Neuronal stem cell (in vitro differentiated cells): Measurements from ENCODE around the gene TCFL5.

ENCODE experiments used
- DNase-seq: peaks from one replicate; pipeline ENCODE4 v3.0.0-alpha.2; 2013; ENCODE audit warnings: low spot score
- H2AFZ ChIP-seq: one replicate; pipeline ENCODE4 v1.6.1; 2013; ENCODE audit warnings: mild to moderate bottlenecking, low read length, inconsistent platforms
- H2AK5ac ChIP-seq: 2 replicates; pipeline ENCODE4 v1.6.1; 2013; ENCODE audit warnings: low read depth, mild to moderate bottlenecking, inconsistent platforms, low read length, moderate library complexity, mixed read lengths
- H2BK120ac ChIP-seq: 2 replicates; pipeline ENCODE4 v1.6.1; 2013; ENCODE audit warnings: low read depth, mild to moderate bottlenecking, inconsistent platforms, low read length, moderate library complexity, mixed read lengths
- H2BK12ac ChIP-seq: one replicate; pipeline ENCODE4 v1.6.1; 2013; ENCODE audit warnings: low read length, inconsistent platforms
- H2BK15ac ChIP-seq: 2 replicates; pipeline ENCODE4 v1.6.1; 2013; ENCODE audit warnings: mild to moderate bottlenecking, low read length, inconsistent platforms, mixed read lengths
- H2BK5ac ChIP-seq: one replicate; pipeline ENCODE4 v1.6.1; 2013; ENCODE audit warnings: inconsistent platforms, mild to moderate bottlenecking, low read length, moderate library complexity
- H3K14ac ChIP-seq: one replicate; pipeline ENCODE4 v1.6.1; 2013; ENCODE audit warnings: low read length, inconsistent platforms
- H3K18ac ChIP-seq: 2 replicates; pipeline ENCODE4 v1.6.1; 2013; ENCODE audit warnings: low read length, inconsistent platforms
- H3K23ac ChIP-seq: 2 replicates; pipeline ENCODE4 v1.6.1; 2013; ENCODE audit warnings: low read depth, mild to moderate bottlenecking, mixed read lengths, low read length, inconsistent platforms; ENCODE audit not compliant: poor library complexity
- H3K27ac ChIP-seq: replicated peaks from 3 replicates; pipeline ENCODE4 v1.5.1; 2013; ENCODE audit warnings: low read length, inconsistent platforms
- H3K27me3 ChIP-seq, 3 experiments: 2 replicates each; pipeline ENCODE4 v1.6.1; 2013; ENCODE audit warnings: low read length in 3 of 3, mild to moderate bottlenecking in 2 of 3, inconsistent platforms in 1 of 3, low read depth in 1 of 3, mixed read lengths in 1 of 3, moderate library complexity in 1 of 3; ENCODE audit not compliant: control insufficient read depth in 3 of 3, insufficient read depth in 3 of 3
- H3K36me3 ChIP-seq, 2 donors: replicated peaks in 1 of 2; 2 replicates each; pipeline ENCODE4 v1.6.1; 2013; ENCODE audit warnings: low read length in 2 of 2; ENCODE audit not compliant: control insufficient read depth in 2 of 2, insufficient read depth in 2 of 2
- H3K4ac ChIP-seq: 2 replicates; pipeline ENCODE4 v1.6.1; 2013; ENCODE audit warnings: inconsistent platforms, mild to moderate bottlenecking, low read length, moderate library complexity
- H3K4me1 ChIP-seq, 2 donors: 1 replicate in 1 of 2; 2 replicates in 1 of 2; pipeline ENCODE4 v1.6.1; 2013; ENCODE audit warnings: low read length in 2 of 2, low read depth in 1 of 2; ENCODE audit not compliant: control insufficient read depth in 2 of 2, insufficient read depth in 1 of 2
- H3K4me2 ChIP-seq: one replicate; pipeline ENCODE4 v1.6.1; 2013; ENCODE audit warnings: mild to moderate bottlenecking, low read length, inconsistent platforms; ENCODE audit not compliant: insufficient read depth, poor library complexity, severe bottlenecking
- H3K4me3 ChIP-seq, 2 donors: 2 replicates each; pipeline ENCODE4 v1.5.1; 2013; ENCODE audit warnings: low read length in 2 of 2, mild to moderate bottlenecking in 2 of 2, inconsistent platforms in 1 of 2, moderate library complexity in 1 of 2
- H3K79me1 ChIP-seq: one replicate; pipeline ENCODE4 v1.6.1; 2013; ENCODE audit warnings: low read depth, mild to moderate bottlenecking, inconsistent platforms, low read length, moderate library complexity
- H3K9ac ChIP-seq: one replicate; pipeline ENCODE4 v1.6.1; 2013; ENCODE audit warnings: mild to moderate bottlenecking, low read depth, low read length, inconsistent platforms; ENCODE audit not compliant: poor library complexity
- H3K9me3 ChIP-seq, 2 donors: replicated peaks in 1 of 2; 2 replicates each; pipeline versions ENCODE3 to v1.6.1; 2013; ENCODE audit warnings: low read length in 2 of 2, mild to moderate bottlenecking in 2 of 2, inconsistent platforms in 1 of 2, low read depth in 1 of 2, mixed read lengths in 1 of 2, moderate library complexity in 1 of 2; ENCODE audit not compliant: control insufficient read depth in 2 of 2, insufficient read depth in 1 of 2
- H4K8ac ChIP-seq: one replicate; pipeline ENCODE4 v1.6.1; 2013; ENCODE audit warnings: low read depth, mild to moderate bottlenecking, inconsistent platforms, low read length, moderate library complexity
- H4K91ac ChIP-seq: one replicate; pipeline ENCODE4 v1.6.1; 2013; ENCODE audit warnings: low read length, low read depth, mild to moderate bottlenecking, inconsistent platforms; ENCODE audit not compliant: poor library complexity
- WGBS, 2 donors: extraction: QIAGEN DNeasy Blood & Tissue Kit; methylation state at CpG; one replicate each; pipeline ENCODE4 v1.1.7; 2013; ENCODE audit warnings: missing lambda C conversion rate in 2 of 2, mixed read lengths in 1 of 2; ENCODE audit not compliant: insufficient read length in 2 of 2, insufficient replicate concordance in 1 of 2; ENCODE audit errors: extremely low coverage in 2 of 2; 5-methylcytosine and 5-hydroxymethylcytosine counted together

The TCFL5 gene

GRCh38 chr20:62805155-62805710 lies 56.4 kb downstream of the TCFL5 start:
- H3K4me3 ChIP-seq: peak overlapping the region; percentile 99 to 100
- no peak overlapping the region for H4K8ac ChIP-seq
- H2AK5ac ChIP-seq: peak overlapping the region; percentile 96
- H3K9me3 ChIP-seq: no peaks in the 10 kb centered on the region
- H3K9ac ChIP-seq: peak overlapping the region; percentile 100
- H2BK120ac ChIP-seq: no peak overlapping the region
- peaks cover 18 to 50% of the 10 kb centered on the region in 2 donors for H3K36me3 ChIP-seq
- H3K23ac ChIP-seq: peak overlapping the region; percentile 97
- H3K18ac ChIP-seq: peak overlapping the region; percentile 94
- H3K27me3 ChIP-seq: no peaks in the 10 kb centered on the region
- H3K14ac ChIP-seq: peak overlapping the region; percentile 98
- peaks cover 15% of the 10 kb centered on the region in 2 donors for H3K4me1 ChIP-seq
- peak overlapping the region; percentile 58 for H2BK15ac ChIP-seq
- peak overlapping the region; percentile 86 for H3K4me2 ChIP-seq
- WGBS, 2 donors: no CpG with 5 or more reads among the region's 58 CpGs
- H3K27ac ChIP-seq: peak overlapping the region; percentile 46
- peak overlapping the region; percentile 89 for H2AFZ ChIP-seq
- peak overlapping the region; percentile 95 for H2BK5ac ChIP-seq
- DNase-seq: no peak
- H2BK12ac ChIP-seq: no peak overlapping the region
- no peak overlapping the region for H3K4ac ChIP-seq
- peaks cover 5% of the 10 kb centered on the region for H3K79me1 ChIP-seq
- H4K91ac ChIP-seq: no peak overlapping the region

DNA sequence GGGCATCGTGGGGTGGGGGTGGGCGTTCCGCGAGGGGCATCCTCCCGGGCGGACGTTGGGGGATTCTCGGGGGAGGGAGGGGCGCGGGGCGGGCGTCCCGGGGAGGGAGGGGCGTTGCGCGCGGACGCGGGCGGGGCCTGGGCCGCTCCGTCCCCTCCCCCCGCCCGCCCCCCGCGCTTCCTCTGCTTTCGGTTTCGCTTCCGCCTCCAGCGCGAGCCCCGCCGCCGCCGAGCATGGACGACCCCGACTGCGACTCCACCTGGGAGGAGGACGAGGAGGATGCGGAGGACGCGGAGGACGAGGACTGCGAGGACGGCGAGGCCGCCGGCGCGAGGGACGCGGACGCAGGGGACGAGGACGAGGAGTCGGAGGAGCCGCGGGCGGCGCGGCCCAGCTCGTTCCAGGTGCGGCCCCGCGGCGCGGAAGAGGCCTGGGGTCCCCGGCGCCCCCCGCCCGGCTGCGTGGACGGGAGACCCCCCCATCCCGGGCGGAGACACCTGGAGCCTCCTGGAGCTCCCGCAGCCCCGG lies 56.9 kb downstream of the TCFL5 start, which contains the start of gene OGFR:
Gene OGFR (plus strand): TSS at position 209 of the 528 bp plus-strand sequence. CDS start 25 bp downstream, at position 234.
- no CpG with 5 or more reads among the region's 77 CpGs for WGBS, 2 donors
- H3K9me3 ChIP-seq: no peaks in the 10 kb centered on the region
- H3K18ac ChIP-seq: peak within 1 kb of the TSS; percentile 98
- peaks cover 5% of the 10 kb centered on the region for H3K79me1 ChIP-seq
- peak within 1 kb of the TSS; percentile 10 for H3K4ac ChIP-seq
- peaks cover 21 to 48% of the 10 kb centered on the region in 2 donors for H3K36me3 ChIP-seq
- DNase-seq: no peak
- peak within 1 kb of the TSS; percentile 98 for H3K14ac ChIP-seq
- peak within 1 kb of the TSS; percentile 94 for H2BK15ac ChIP-seq
- H3K4me3 ChIP-seq: peak within 1 kb of the TSS; percentile 99 to 100
- peak within 1 kb of the TSS; percentile 84 for H2BK12ac ChIP-seq
- no peaks in the 10 kb centered on the region for H3K27me3 ChIP-seq
- peak within 1 kb of the TSS; percentile 86 for H3K4me2 ChIP-seq
- H3K27ac ChIP-seq: peak within 1 kb of the TSS; percentile 46
- no peak within 1 kb of the TSS for H4K8ac ChIP-seq
- H3K9ac ChIP-seq: peak within 1 kb of the TSS; percentile 100
- H2AK5ac ChIP-seq: peak within 1 kb of the TSS; percentile 96
- H4K91ac ChIP-seq: no peak within 1 kb of the TSS
- H3K4me1 ChIP-seq: peaks cover 15% of the 10 kb centered on the region in 2 donors
- no peak within 1 kb of the TSS for H2BK120ac ChIP-seq
- peak within 1 kb of the TSS; percentile 95 for H2BK5ac ChIP-seq
- H2AFZ ChIP-seq: peak within 1 kb of the TSS; percentile 89
- peak within 1 kb of the TSS; percentile 100 for H3K23ac ChIP-seq

DNA sequence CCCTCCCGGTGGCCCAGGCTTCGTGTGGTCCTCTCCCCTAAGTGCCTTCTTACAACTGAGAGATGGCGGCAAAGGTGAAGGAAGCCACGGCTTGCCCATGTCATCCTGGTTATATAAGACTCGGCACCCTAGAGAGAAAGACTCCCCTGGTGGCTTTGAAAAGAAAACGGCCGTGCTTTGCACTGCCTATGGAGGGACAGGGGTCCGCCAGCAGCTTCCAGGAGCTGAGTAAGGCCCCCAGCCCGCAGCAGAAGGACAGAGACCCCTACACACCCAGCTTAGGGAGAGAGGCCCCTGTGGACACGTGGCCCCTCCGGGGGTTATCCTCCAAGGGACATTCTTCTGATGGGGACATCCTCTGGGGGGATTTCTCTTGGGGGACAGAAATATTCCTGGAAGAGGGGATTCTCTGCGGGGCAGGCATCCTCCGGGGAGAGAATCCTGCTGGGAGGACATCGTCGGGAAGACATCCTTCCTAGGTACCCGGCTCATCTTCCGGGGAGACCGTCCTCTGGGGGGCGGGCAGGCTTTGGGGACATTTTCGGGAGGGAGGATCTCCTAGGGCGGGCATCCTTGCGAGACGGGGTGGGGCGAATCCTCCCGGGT lies 57.5 kb downstream of the TCFL5 start:
- Histone ChIP-seq H3K4ac (peak overlapping the region; percentile 10), H3K4me2 (peak overlapping the region; percentile 32), H3K9me3 (no peaks in the 10 kb centered on the region), H2AFZ (peak overlapping the region; percentile 89), H3K27ac (peak overlapping the region; percentile 14), H3K23ac (peak overlapping the region; percentile 49), H4K8ac (no peak overlapping the region), H3K27me3 (no peaks in the 10 kb centered on the region), H2BK5ac (peak overlapping the region; percentile 35), H3K4me3 (peak overlapping the region; percentile 32 to 66), H3K36me3 (peaks cover 19 to 48% of the 10 kb centered on the region in 2 donors), H2BK15ac (peak overlapping the region; percentile 69), H2BK120ac (no peak overlapping the region), H3K4me1 (peaks cover 15% of the 10 kb centered on the region in 2 donors), H2BK12ac (peak overlapping the region; percentile 84), H2AK5ac (peak overlapping the region; percentile 89), H3K18ac (peak overlapping the region; percentile 87), H3K14ac (no peak overlapping the region), H3K79me1 (peaks cover 2% of the 10 kb centered on the region), H3K9ac (no peak overlapping the region), H4K91ac (no peak overlapping the region)
- no CpG with 5 or more reads among the region's 25 CpGs for WGBS, 2 donors
- no peak for DNase-seq
